ENCODE data around the gene BHMT. TPM values are rescaled to one million over a fixed set of nuclear protein-coding genes. Genes with fewer than 3 reads are reported as not detected.

Gene BHMT
- total and polyA plus RNA-seq, 4 donors: 27.7 to 197 (median 116) TPM

DNA sequence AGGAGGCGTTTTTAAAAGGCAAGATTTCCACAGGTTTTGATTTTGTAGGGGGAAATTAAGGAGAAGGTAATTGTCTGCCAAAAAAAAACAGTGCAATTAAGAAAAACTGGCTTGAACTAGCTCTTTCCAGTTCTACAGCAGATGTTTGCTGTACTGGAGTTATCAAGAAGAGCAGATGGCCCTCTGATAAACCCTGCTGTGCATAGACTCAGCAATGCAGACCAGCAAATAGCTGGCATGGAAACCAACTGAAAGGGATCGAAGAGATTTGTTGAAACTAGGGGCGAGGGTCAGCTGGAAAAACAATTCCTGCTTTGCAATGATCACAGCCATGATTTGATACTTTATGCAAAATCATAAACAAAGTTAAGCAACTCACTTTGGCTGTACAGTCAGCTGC is 17.8 kb upstream of the BHMT start (continued):
- TF ChIP-seq ZBTB33 (IDR thresholded peaks at IDR 0.05): peak; percentile 92
- TF ChIP-seq EGR1 (IDR thresholded peaks at IDR 0.05; ENCODE audit: low read depth in 2 of 2): peak in 1 of 2 donors; percentile 80
- TF ChIP-seq YY1 (IDR thresholded peaks at IDR 0.05): peak; percentile 95

DNA sequence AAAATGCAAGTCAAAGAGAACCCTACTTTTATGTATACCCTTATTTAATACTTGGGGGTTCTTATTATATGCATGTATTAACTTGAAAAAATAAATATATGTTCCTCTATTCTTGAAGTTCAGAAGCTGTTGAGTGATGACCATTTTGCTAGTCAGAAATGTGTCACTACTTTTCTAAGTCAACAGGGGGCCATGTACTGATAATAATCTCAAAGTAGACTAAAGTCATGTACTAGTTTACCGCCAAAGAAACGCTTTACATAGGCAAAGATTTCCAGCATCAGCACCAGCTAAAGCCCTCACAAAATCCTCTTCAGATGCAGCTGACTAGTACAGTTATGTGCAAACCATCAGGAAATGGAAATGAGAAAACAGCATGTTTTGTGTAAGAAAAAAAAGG is 5.7 kb upstream of the BHMT start:
- Histone ChIP-seq H3K36me3 (ENCODE audit: control insufficient read depth in 4 of 4, insufficient read depth in 3 of 4, low read depth in 1 of 4, low read length in 3 of 4) (peaks cover 0 to 2% (median 0%) of the 10 kb centered on the region in 4 donors), H3K9me3 (ENCODE audit: control insufficient read depth in 4 of 4, low read length in 3 of 4) (no peaks in the 10 kb centered on the region), H3K9ac (ENCODE audit: low read depth in 1 of 2, low read length in 2 of 2) (no peak overlapping the region), H3K27me3 (ENCODE audit: control insufficient read depth in 4 of 4, insufficient read depth in 4 of 4, low read length in 3 of 4) (no peaks in the 10 kb centered on the region), H3K27ac (ENCODE audit: low read depth in 1 of 2, low read length in 2 of 2) (no peak overlapping the region), H3K4me3 (ENCODE audit: low read depth in 1 of 3, low read length in 3 of 3) (no peak overlapping the region), H3K4me1 (ENCODE audit: control insufficient read depth in 4 of 4, insufficient read depth in 4 of 4, low read length in 3 of 4) (peaks cover 2 to 31% (median 23%) of the 10 kb centered on the region in 4 donors)
- no peak for DNase-seq (ENCODE audit: low spot score)
- WGBS: 95% methylated on average over 2 of the region's 2 CpGs
- TF ChIP-seq HNF4G (IDR thresholded peaks at IDR 0.05) (no peak), RAD21 (IDR thresholded peaks at IDR 0.05) (no peak), EGR1 (IDR thresholded peaks at IDR 0.05; ENCODE audit: low read depth in 2 of 2) (no peak)

- no peak for TF ChIP-seq HNF4A (conservative IDR thresholded peaks at IDR 0.05)
- TF ChIP-seq SP1 (IDR thresholded peaks at IDR 0.05): no peak
- no peak for TF ChIP-seq RXRA (IDR thresholded peaks at IDR 0.05)
- no peak for TF ChIP-seq RAD21 (IDR thresholded peaks at IDR 0.05)
- no peak for TF ChIP-seq EGR1 (IDR thresholded peaks at IDR 0.05; ENCODE audit: low read depth in 2 of 2)
- no peak for TF ChIP-seq NR2F2 (IDR thresholded peaks at IDR 0.05)
- Histone ChIP-seq H3K4me3 (ENCODE audit: low read depth in 1 of 3, low read length in 3 of 3) (no peak overlapping the region), H3K27ac (ENCODE audit: low read depth in 1 of 2, low read length in 2 of 2) (peak overlapping the region in 1 of 2 donors; percentile 31), H3K27me3 (ENCODE audit: control insufficient read depth in 4 of 4, insufficient read depth in 4 of 4, low read length in 3 of 4) (no peaks in the 10 kb centered on the region), H3K9ac (ENCODE audit: low read depth in 1 of 2, low read length in 2 of 2) (peak overlapping the region in 1 of 2 donors; percentile 9), H3K36me3 (ENCODE audit: control insufficient read depth in 4 of 4, insufficient read depth in 3 of 4, low read depth in 1 of 4, low read length in 3 of 4) (no peaks in the 10 kb centered on the region), H3K9me3 (ENCODE audit: control insufficient read depth in 4 of 4, low read length in 3 of 4) (no peaks in the 10 kb centered on the region), H3K4me1 (ENCODE audit: control insufficient read depth in 4 of 4, insufficient read depth in 4 of 4, low read length in 3 of 4) (peaks cover 5 to 40% (median 32%) of the 10 kb centered on the region in 4 donors)
- no peak for DNase-seq (ENCODE audit: low spot score)
- WGBS: 69% methylated on average over 7 of the region's 7 CpGs
These were observed 4.4 kb upstream of the BHMT start for GRCh38 chr5:79107020-79107796.

- Histone ChIP-seq H3K27me3 (ENCODE audit: control insufficient read depth in 4 of 4, insufficient read depth in 4 of 4, low read length in 3 of 4) (no peaks in the 10 kb centered on the region), H3K27ac (ENCODE audit: low read depth in 1 of 2, low read length in 2 of 2) (peak overlapping the region; percentile 38 to 40), H3K36me3 (ENCODE audit: control insufficient read depth in 4 of 4, insufficient read depth in 3 of 4, low read depth in 1 of 4, low read length in 3 of 4) (no peaks in the 10 kb centered on the region), H3K4me1 (ENCODE audit: control insufficient read depth in 4 of 4, insufficient read depth in 4 of 4, low read length in 3 of 4) (peaks cover 5 to 47% (median 37%) of the 10 kb centered on the region in 4 donors), H3K9me3 (ENCODE audit: control insufficient read depth in 4 of 4, low read length in 3 of 4) (no peaks in the 10 kb centered on the region), H3K9ac (ENCODE audit: low read depth in 1 of 2, low read length in 2 of 2) (no peak overlapping the region), H3K4me3 (ENCODE audit: low read depth in 1 of 3, low read length in 3 of 3) (no peak overlapping the region)
- DNase-seq (ENCODE audit: low spot score): no peak
- WGBS: 60% methylated on average over 3 of the region's 3 CpGs
- TF ChIP-seq TAF1 (conservative IDR thresholded peaks at IDR 0.05) (no peak), HNF4A (conservative IDR thresholded peaks at IDR 0.05) (no peak), FOXA1 (IDR thresholded peaks at IDR 0.05) (no peak), GABPA (IDR thresholded peaks at IDR 0.05 in 1 of 2, conservative IDR thresholded peaks at IDR 0.05 in 1 of 2) (no peak), NR2F2 (IDR thresholded peaks at IDR 0.05) (no peak), CTCF (IDR thresholded peaks at IDR 0.05; ENCODE audit: low read depth, low read length, missing input control) (no peak), REST (IDR thresholded peaks at IDR 0.05) (no peak), RAD21 (IDR thresholded peaks at IDR 0.05) (no peak), FOXA2 (IDR thresholded peaks at IDR 0.05) (no peak), YY1 (IDR thresholded peaks at IDR 0.05) (no peak), SP1 (IDR thresholded peaks at IDR 0.05) (no peak), RXRA (IDR thresholded peaks at IDR 0.05) (no peak), HNF4G (IDR thresholded peaks at IDR 0.05) (no peak)
- TF ChIP-seq, protein P1, sequence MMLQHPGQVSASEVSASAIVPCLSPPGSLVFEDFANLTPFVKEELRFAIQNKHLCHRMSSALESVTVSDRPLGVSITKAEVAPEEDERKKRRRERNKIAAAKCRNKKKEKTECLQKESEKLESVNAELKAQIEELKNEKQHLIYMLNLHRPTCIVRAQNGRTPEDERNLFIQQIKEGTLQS (IDR thresholded peaks at IDR 0.05): no peak
These were observed 3.5 kb upstream of the BHMT start for GRCh38 chr5:79108086-79108485.
